OCI-M2 (cell line): ENCODE measurements around the gene GNGT1.

Source experiments
- DNase-seq: peaks from one replicate; lab custom pipeline; 2025; ENCODE audit not compliant: unreplicated experiment; lab: John Stamatoyannopoulos, UW

The GNGT1 gene

DNA sequence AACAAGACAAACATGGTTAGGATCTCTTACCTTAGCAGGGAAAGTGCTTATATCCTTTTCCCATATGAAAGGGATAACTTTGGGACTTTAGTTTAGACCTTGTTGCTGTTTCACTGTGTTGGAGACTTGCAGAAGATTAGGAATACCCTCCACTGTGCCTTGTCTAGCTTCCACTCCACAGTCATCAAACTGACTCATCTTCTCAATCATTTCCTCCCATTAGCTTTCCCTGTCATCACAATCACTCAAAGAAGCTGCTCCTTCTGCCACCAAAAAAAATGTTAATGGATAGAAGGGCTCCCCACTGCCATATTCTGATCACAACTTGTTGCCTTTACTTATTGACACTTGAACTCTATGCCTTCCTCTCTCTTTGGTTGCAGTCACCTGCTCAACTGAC, 31.9 kb downstream of the GNGT1 start:
- DNase-seq = no peak

DNA sequence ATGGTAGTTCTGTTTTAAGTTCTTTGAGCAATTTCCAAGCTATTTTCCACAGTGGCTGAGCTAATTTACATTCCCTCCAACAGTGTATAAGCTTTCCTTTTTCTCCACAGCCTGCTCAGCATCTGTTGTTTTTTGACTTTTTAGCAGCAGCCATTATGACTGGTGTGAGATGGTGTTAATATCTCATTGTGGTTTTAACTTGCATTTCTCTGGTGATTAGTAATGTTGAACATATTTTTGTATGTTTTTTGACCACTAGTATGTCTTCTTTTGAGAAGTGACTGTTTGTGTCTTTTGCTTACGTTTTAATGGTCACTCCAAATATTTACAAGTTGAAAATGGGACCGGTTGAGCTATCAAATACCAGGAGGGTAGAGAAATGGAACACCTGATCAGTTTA, 35.6 kb downstream of the GNGT1 start:
- no peak for DNase-seq

DNA sequence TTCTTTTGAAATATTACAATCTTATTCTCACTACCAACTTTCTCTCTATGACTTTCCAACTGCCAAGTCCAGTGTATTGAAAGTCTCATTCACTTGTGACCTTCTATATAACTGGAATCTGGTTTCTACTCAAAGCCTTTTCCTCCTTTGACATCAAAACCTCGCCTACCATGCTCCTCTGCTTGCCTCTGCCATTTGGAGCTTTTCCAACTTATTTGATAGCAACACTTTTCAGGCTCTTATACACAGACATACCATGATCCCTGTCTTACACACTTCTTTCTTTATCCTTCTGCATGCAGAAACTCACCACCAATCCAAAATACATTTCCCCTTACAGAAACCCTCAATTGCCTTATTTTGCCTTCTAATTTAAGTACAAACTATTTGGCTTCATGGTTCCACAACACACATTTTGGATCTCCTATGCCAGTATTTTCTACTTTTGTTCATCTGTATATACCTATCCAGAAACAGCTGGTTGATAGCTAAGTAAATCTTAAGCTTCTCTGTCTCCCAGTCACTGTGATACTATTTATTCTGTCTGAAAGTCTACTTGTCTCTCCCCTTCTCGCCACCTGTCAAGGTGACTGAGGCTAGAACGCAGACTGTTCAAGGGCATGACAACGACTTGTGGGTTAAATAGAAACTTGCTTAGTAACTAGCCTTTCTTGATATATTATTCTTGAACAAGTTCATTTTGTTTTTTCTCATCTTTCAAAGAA, 37.6 kb downstream of the GNGT1 start:
- DNase-seq = no peak

DNA sequence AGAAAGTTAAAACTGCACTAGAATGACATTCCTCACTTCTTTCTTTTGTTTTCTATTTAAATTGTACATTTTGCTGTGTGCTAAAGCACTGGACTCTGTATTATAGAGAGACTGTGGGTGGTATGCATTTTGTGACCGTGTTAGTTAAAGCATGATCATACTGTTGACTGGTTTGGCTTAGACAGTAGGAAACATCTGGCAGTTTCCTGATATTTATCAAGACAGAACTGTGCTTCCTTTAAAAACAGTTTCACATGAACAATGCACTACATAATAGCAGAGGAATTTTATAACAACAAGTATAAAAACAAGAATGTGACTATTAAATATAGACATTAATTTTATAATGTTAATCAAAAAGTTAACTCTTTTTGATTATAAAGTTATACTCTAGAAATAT, 38.3 kb downstream of the GNGT1 start:
- no peak for DNase-seq

DNA sequence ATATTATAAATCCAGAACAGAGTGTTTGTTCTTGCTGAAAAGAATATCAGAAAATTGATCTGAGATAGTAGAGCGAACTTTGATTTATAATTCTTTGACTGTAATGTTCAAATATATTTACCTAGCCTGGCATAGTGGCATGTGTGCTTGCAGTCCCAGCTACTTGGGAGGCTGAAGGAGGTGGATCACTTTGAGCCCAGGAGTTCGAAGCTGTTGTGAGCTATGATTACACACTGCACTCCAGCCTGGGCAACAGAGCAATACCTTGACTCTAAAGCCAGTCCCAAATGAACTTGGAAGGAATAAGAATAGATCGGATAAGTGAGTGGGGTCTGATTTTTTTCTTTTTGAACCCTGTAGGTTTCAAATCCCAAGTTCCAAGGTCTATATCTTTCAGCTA, 38.7 kb downstream of the GNGT1 start:
- DNase-seq = no peak

DNA sequence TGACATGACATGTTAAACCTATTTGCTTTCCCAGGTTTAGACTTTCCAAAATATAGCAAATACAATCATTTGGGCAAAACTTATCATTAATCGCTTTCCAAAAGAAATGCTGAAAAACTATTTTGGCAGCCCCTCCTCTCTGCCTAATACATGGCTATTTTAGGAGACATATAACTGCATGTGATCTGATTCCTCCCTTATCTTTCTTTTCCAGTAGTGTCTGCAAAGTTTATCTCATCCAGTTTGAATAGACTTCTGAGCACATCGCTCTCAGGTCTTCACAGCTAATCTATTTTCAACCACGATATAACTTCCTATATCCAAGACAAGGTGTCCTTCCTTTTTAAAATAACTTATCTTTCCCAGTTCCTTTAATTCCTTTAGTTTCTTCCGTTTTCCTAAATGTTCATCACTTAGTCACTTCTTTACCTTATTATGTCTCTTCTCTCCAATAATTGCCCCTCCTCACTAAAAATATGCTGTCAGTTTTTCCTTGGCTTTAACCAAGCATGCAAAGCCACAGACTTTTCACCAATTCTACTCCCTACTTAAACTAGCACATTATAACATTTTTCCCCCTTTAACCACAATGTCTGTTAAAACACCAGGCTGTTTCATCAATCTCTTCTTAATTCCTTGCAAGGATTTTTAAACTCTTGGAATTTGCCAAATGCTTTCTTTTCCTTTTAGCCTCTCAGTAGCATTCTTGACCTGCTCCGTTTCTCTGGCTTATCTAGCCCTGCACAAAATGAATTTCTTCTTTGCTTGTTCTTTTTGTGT, 39.6 kb downstream of the GNGT1 start:
- peak; percentile 32 for DNase-seq

DNA sequence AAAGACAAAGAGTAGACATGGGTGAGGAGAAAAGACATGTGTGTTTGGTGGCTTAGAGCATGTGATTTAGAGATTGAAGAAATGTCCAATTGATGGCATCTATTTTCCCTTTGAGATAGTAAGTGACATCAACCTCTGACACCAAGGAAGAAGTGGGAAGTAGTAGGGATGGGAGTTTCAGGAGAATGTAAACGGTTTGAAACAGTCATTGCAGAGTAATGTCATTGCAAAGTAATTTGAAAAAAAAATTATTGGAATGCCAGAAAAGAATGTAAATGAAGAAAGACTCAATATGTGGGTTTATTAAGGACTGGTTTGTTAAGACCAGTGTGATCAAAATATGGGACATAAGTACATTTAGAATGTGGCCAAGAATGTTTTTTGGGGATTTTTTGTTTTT, 41.7 kb downstream of the GNGT1 start:
- no peak for DNase-seq

DNA sequence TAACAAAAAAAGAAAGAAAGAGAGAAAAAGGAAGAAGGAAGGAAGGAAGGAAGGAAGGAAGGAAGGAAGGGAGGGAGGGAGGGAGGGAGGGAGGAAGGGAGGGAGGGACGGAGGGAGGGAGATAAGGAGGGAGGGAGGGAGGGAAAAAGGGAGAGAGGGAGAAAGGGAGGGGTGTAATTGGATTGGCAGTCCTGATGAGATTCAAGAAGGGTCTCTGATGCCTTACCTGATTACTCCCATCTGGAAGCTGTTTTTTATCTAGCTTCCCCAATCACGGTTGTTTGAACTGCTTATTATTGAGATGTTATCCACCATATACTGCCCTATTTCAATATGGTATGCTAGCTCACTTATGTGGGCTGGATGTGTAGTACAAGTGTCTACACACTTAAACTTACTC, 42.5 kb downstream of the GNGT1 start:
- DNase-seq = no peak

DNA sequence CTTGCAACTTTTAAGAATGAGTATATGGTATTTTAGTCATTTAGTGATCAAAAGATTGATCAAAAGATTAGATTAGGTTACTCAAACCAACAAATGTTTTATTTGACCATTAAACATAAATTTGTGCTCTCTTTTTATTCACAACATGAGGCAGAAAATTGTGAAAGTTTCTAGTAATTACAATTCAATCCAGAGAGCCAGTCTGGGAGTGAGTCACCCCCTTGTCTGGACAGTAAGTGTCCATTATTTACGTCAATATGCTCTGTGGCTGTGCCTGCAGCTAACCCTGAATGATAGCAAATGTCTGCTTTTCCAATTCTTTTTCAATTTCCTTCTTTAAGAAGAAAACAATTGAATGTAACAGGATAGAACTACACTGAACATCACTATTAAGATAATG, 43.1 kb downstream of the GNGT1 start:
- no peak for DNase-seq

DNA sequence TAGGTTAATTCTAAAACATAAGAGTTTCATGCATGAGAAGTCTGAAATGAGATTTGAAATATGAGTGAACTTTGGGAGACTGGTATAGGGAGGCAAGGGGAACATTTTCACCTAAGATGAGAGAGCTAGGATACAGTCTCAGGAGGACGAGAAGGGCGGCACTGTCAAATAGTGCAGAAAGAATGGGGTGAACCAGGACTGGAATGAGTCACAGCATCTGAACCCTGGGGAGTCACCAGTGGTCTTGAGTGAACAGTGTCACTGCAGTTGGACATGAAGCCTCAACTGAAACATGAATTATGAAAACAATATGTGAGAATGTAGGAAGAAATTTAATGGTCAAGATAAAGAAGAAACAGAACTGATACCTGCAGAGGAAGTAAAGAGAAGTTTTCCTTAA, 48.9 kb downstream of the GNGT1 start:
- no peak for DNase-seq

DNA sequence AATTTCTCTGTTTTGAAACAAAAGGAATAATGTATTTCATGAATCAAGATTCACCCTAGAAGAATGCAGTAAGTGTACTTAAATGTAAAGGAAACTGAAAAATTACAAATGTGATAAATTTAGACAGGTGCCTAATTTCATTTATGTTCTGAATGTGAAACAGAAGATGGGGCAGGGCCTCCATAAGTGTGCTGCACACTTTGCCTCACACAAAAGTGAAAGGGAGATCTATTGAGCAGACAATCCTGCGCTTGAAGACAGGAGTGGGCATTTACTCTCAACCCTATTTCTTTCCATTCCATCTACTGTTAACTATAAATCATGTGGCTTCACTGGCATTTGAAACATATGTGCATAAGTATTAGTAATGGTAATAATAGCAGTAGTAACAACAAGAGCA, 51.4 kb downstream of the GNGT1 start:
- no peak for DNase-seq

DNA sequence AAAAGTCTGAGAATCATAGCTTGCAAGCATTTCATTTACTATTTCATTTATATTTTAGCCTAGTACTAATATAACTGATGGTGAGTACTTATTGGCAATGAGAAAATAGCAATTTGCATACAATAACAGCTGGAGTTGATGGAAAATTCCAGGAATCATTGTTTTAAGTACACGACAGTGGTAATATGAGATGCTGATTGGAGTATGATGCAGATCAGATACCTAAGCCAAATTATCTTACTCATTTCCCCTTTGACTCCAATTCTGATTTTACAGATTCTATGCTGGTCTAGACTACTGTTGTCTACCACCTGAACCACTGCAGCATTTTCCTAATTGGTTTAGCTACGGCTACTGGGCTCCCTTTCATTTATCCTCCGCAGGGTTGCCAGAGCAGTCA, 51.8 kb downstream of the GNGT1 start:
- DNase-seq = no peak

DNA sequence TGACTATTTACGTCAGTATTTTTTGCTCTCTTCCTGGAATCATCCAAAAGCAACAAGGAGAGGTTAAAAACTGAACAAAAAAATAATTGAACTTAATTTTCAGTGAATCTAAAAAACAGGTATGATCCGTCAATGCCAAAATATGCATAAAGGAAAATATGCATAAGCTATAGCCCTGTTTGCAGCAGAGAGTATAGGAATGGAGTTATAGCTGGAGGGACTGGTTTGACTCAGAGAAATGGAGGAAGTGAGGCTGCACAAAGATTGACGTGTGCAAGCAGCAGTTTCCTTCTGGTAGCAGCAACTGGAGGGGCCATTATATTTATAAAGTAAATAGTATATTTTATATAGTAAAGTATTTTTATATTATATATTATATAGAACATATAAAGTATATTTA, 52.3 kb downstream of the GNGT1 start:
- DNase-seq = no peak
